Neutrophil (primary cell): ENCODE measurements around the gene CACNG5.
A peak's percentile ranks its signal among the peaks of the same experiment; 100 is the strongest.

ENCODE experiments used
- H3K27ac ChIP-seq: fragments of 200-600 bp; sonication (generic); 2 replicates; pipeline ENCODE4 v1.5.1; 2016; ENCODE audit warnings: mild to moderate bottlenecking, moderate library complexity
- H3K27me3 ChIP-seq: fragments of 200-600 bp; sonication (generic); 2 replicates; pipeline ENCODE4 v1.6.0; 2016; ENCODE audit warnings: mild to moderate bottlenecking
- H3K36me3 ChIP-seq: fragments of 200-600 bp; sonication (generic); 2 replicates; pipeline ENCODE4 v1.5.1; 2017
- H3K4me1 ChIP-seq, 2 experiments: fragments of 200-600 bp in 1 of 2; sonication (generic) in 1 of 2; 1 replicate in 1 of 2; 2 replicates in 1 of 2; pipeline versions ENCODE4 v1.5.1 to v1.6.1; 2013 to 2016; ENCODE audit warnings: low read depth in 1 of 2, low read length in 1 of 2, mild to moderate bottlenecking in 1 of 2, moderate library complexity in 1 of 2; ENCODE audit not compliant: control insufficient read depth in 1 of 2, insufficient read depth in 1 of 2
- H3K4me3 ChIP-seq, 2 experiments: fragments of 200-600 bp in 1 of 2; sonication (generic) in 1 of 2; 1 replicate in 1 of 2; 2 replicates in 1 of 2; pipeline ENCODE4 v1.5.1; 2013 to 2016; ENCODE audit warnings: low read depth in 1 of 2, low read length in 1 of 2, mild to moderate bottlenecking in 1 of 2, moderate library complexity in 1 of 2
- H3K9me3 ChIP-seq: fragments of 200-600 bp; sonication (generic); 2 replicates; pipeline ENCODE4 v1.5.1; 2016
- TF ChIP-seq, protein P1 (sequence below): fragments of 200-600 bp; sonication (generic); IDR thresholded peaks from 2 replicates; pipeline ENCODE4 v1.5.1; 2016; ENCODE audit warnings: antibody characterized with exemption

CACNG5 gene

GRCh38 chr17:66849032-66849655, 14.2 kb downstream of the CACNG5 start:
- no peaks in the 10 kb centered on the region for H3K4me1 ChIP-seq
- TF ChIP-seq, protein P1, sequence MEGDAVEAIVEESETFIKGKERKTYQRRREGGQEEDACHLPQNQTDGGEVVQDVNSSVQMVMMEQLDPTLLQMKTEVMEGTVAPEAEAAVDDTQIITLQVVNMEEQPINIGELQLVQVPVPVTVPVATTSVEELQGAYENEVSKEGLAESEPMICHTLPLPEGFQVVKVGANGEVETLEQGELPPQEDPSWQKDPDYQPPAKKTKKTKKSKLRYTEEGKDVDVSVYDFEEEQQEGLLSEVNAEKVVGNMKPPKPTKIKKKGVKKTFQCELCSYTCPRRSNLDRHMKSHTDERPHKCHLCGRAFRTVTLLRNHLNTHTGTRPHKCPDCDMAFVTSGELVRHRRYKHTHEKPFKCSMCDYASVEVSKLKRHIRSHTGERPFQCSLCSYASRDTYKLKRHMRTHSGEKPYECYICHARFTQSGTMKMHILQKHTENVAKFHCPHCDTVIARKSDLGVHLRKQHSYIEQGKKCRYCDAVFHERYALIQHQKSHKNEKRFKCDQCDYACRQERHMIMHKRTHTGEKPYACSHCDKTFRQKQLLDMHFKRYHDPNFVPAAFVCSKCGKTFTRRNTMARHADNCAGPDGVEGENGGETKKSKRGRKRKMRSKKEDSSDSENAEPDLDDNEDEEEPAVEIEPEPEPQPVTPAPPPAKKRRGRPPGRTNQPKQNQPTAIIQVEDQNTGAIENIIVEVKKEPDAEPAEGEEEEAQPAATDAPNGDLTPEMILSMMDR, result no peak
- H3K36me3 ChIP-seq, result no peaks in the 10 kb centered on the region
- no peaks in the 10 kb centered on the region for H3K27me3 ChIP-seq
- H3K27ac ChIP-seq, result no peak overlapping the region
- no peak overlapping the region for H3K4me3 ChIP-seq
- no peaks in the 10 kb centered on the region for H3K9me3 ChIP-seq

GRCh38 chr17:66849851-66850580, 15.1 kb downstream of the CACNG5 start:
- TF ChIP-seq, protein P1, result no peak
- Histone ChIP-seq H3K4me3 (no peak overlapping the region), H3K27ac (no peak overlapping the region), H3K4me1 (no peaks in the 10 kb centered on the region), H3K36me3 (no peaks in the 10 kb centered on the region), H3K9me3 (no peaks in the 10 kb centered on the region), H3K27me3 (no peaks in the 10 kb centered on the region)

DNA sequence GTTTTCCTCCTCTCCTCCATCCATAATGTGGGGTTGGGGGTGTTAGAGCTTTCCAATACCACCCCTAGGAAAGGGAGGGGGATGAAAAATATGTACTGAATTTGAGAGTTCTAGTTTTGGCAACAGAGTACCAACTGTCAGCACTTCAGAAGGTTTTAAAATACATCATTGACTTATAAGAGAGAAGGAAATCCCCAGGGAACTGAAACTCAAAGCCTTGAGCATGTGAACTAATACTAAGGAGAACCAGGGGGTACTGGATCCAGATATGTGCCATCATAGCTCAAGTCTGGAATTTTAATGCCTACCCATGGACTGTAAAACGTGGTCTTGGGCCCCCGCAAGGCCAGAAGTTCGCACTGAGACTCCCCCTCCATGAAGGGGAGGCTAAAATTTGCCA, 15.8 kb downstream of the CACNG5 start:
- no peak overlapping the region for H3K4me3 ChIP-seq
- H3K36me3 ChIP-seq, result no peaks in the 10 kb centered on the region
- no peaks in the 10 kb centered on the region for H3K4me1 ChIP-seq
- H3K9me3 ChIP-seq, result no peaks in the 10 kb centered on the region
- no peak overlapping the region for H3K27ac ChIP-seq
- TF ChIP-seq, protein P1, result no peak
- H3K27me3 ChIP-seq, result no peaks in the 10 kb centered on the region

DNA sequence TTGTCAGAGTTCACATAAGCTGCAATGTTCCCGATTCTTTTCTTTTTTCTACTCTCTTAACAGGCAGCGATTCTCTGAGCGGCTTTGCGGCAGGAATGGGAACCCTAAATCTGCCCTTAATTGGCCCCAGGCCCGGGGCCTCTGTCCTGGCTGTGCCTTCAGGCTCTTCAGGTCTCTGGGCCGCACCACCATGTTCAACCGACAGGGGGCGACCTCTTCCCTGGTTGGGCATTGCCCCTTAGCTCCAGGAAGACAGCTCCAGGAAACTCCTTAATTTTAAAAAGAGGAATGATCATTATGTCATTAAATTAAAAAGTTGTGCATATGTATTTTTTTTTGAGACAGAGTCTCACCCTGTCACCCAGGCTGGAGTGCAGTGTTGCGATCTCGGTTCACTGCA, 20.3 kb downstream of the CACNG5 start:
- H3K27ac ChIP-seq, result no peak overlapping the region
- TF ChIP-seq, protein P1, result peak; percentile 11
- no peak overlapping the region for H3K4me3 ChIP-seq
- no peaks in the 10 kb centered on the region for H3K4me1 ChIP-seq
- H3K27me3 ChIP-seq, result no peaks in the 10 kb centered on the region
- H3K36me3 ChIP-seq, result no peaks in the 10 kb centered on the region
- H3K9me3 ChIP-seq, result no peaks in the 10 kb centered on the region

GRCh38 chr17:66858226-66859083, 23.5 kb downstream of the CACNG5 start:
- TF ChIP-seq, protein P1, result no peak
- H3K36me3 ChIP-seq, result no peaks in the 10 kb centered on the region

More at GRCh38 chr17:66858226-66859083, 23.5 kb downstream of the CACNG5 start:
- Histone ChIP-seq H3K4me1 (no peaks in the 10 kb centered on the region), H3K27ac (no peak overlapping the region), H3K4me3 (no peak overlapping the region), H3K27me3 (no peaks in the 10 kb centered on the region), H3K9me3 (no peaks in the 10 kb centered on the region)
